T-helper 2 cell treated with Interferon-gamma antibody and Interleukin-4, amounts not matched to agents 5 μg/mL and 100 μg/mL, for 36 hours (primary cell): ENCODE data around the gene GYG2.
"Not testable (repeated sequence)": the region's sequence is repeated elsewhere in the genome, so short reads cannot be mapped to it uniquely, and the experiment has no call there.

Experiments
- DNase-seq: peaks from one replicate; pipeline ENCODE4 v3.0.0; 2021; ENCODE audit warnings: low spot score
- H3K27ac Mint-ChIP-seq: one replicate; pipeline ENCODE4 v1.8.0; 2021; ENCODE audit warnings: mild to moderate bottlenecking, mixed read lengths
- H3K27me3 Mint-ChIP-seq: one replicate; pipeline ENCODE4 v1.8.0; 2021; ENCODE audit warnings: low read depth, mixed read lengths
- H3K36me3 Mint-ChIP-seq: one replicate; pipeline ENCODE4 v1.8.0; 2021; ENCODE audit warnings: low read depth, mixed read lengths
- H3K4me1 Mint-ChIP-seq: one replicate; pipeline ENCODE4 v1.8.0; 2021; ENCODE audit warnings: low read depth, mixed read lengths
- H3K4me3 Mint-ChIP-seq: one replicate; pipeline ENCODE4 v1.8.0; 2022; ENCODE audit warnings: mild to moderate bottlenecking, moderate library complexity, mixed read lengths
- H3K9me3 Mint-ChIP-seq: one replicate; pipeline ENCODE4 v1.8.0; 2021; ENCODE audit warnings: mixed read lengths

The GYG2 gene

DNA sequence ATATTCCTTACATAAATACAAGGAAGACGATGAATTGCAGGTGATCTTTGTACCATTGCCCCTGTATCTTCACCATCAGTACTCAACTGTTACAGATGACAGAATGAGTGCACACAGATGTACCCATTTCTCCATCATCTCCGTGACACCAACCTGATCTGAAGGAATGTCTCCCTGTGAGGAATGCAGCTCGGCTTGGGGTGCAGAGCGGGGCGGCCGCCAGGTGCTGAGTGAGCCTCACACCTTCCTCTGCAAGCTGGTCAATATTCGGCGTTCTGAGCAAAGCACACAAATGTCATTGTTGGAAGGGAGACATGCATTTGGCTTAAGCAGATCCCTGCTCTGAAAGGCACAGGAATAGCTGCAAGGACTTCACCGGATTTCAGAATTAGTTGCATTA, 93.0 kb downstream of the GYG2 start:
- Mint-ChIP-seq H3K9me3 (no peaks in the 10 kb centered on the region), H3K27me3 (no peaks in the 10 kb centered on the region), H3K36me3 (no peaks in the 10 kb centered on the region), H3K4me3 (no peak overlapping the region), H3K4me1 (no peaks in the 10 kb centered on the region), H3K27ac (no peak overlapping the region)
- DNase-seq = no peak

DNA sequence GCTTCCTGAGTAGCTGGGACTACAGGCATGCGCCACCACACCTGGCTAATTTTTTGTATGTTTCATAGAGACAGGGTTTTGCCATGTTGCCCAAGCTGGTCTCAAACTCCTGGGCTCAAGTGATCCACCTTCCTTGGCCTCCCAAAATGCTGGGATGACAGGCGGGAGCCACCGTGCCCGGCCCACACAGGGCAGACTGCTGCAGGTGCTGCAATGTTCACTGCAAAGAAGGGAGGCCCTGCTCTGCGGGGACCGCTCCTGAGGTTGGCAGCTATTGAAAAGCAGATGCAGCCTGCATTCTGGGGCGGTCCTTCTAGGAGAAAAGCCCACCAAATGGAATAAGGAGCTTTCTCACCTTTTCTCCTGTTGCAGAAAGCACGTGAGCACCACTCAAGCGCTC, 95.4 kb downstream of the GYG2 start:
- H3K4me1 Mint-ChIP-seq = no peaks in the 10 kb centered on the region
- H3K27ac Mint-ChIP-seq = no peak overlapping the region
- no peak for DNase-seq
- H3K4me3 Mint-ChIP-seq = no peak overlapping the region
- H3K36me3 Mint-ChIP-seq = no peaks in the 10 kb centered on the region
- no peaks in the 10 kb centered on the region for H3K27me3 Mint-ChIP-seq
- H3K9me3 Mint-ChIP-seq = no peaks in the 10 kb centered on the region

DNA sequence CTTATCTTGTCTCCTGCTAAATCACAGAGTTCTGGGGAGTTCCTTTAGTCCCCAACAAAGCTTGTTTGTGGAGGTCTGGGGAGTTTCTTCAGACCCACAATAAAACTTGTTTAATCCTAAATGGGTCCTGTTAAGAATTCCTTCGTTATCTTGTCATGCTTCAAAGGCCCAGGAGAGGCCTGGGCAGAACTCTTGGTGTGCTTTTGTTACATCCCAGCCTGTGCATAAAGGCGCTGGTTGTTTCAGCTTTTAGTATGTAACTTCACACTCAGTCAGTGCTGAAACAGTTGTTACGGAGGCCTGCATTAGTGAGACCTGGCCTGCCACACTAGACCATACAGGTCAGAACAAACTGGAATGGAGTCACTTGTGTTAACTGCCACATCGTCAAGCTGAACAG, 97.5 kb downstream of the GYG2 start:
- DNase-seq, H3K27me3 Mint-ChIP-seq, H3K36me3 Mint-ChIP-seq, H3K4me1 Mint-ChIP-seq, H3K4me3 Mint-ChIP-seq, H3K27ac Mint-ChIP-seq, H3K9me3 Mint-ChIP-seq: not testable (repeated sequence)

DNA sequence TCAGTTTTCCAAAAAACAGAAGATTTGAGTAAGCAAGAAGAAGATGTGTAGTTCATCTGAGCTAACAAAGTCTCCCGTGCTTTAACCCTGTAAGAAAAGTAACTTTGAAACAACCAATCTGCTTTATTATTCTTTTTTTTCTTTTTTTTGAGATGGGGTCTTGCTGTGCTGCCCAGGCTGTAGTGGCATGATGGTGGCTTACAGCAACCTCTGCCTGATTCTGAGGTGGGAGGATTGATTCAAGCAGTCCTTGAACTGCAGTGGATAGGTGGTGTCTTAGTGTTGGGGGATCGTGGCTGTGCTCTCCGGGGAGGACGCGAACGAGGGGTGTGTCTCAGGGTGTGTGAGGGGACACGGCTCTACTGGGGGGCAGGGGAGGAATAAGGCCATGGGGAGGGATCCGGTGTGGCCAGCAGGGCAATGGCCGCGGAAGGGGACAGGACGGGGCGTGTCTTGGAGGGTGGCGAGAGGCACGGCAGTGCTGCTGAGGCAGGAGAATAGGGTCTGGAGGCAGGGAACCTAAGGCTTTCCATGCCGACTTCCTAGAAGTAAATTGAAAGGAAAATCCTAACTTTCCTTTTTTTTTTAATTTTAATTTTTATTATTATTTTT, 98.0 kb downstream of the GYG2 start:
- peaks cover 4% of the 10 kb centered on the region for H3K4me1 Mint-ChIP-seq
- DNase-seq = no peak
- H3K36me3 Mint-ChIP-seq = no peaks in the 10 kb centered on the region
- H3K9me3 Mint-ChIP-seq = peaks cover 3% of the 10 kb centered on the region
- peaks cover 5% of the 10 kb centered on the region for H3K27me3 Mint-ChIP-seq
- peak overlapping the region; percentile 39 for H3K4me3 Mint-ChIP-seq
- no peak overlapping the region for H3K27ac Mint-ChIP-seq

DNA sequence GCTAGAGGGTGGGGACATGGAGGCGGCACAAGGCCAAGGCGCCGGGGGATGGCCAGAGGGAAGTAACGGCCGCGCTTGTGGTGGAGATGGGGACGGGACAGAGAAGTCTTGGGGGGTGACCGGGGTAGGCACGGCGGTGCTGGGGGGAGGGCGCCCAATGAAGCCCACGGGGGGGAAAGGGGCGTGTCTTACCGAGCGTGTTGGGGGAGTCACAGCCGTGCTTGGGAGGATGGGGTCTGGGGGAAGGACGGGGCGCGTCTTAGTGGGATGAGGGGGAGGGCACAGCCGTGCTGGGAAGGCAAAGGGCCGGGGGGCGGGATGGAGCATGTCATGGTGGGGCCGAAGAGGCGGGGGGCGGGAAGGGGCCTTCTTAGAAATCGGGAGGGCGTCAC, 99.5 kb downstream of the GYG2 start:
- Mint-ChIP-seq H3K36me3 (no peaks in the 10 kb centered on the region), H3K4me1 (peaks cover 4% of the 10 kb centered on the region), H3K27me3 (peaks cover 5% of the 10 kb centered on the region), H3K4me3 (peak overlapping the region; percentile 75), H3K9me3 (peaks cover 3% of the 10 kb centered on the region), H3K27ac (no peak overlapping the region)
- DNase-seq = no peak

DNA sequence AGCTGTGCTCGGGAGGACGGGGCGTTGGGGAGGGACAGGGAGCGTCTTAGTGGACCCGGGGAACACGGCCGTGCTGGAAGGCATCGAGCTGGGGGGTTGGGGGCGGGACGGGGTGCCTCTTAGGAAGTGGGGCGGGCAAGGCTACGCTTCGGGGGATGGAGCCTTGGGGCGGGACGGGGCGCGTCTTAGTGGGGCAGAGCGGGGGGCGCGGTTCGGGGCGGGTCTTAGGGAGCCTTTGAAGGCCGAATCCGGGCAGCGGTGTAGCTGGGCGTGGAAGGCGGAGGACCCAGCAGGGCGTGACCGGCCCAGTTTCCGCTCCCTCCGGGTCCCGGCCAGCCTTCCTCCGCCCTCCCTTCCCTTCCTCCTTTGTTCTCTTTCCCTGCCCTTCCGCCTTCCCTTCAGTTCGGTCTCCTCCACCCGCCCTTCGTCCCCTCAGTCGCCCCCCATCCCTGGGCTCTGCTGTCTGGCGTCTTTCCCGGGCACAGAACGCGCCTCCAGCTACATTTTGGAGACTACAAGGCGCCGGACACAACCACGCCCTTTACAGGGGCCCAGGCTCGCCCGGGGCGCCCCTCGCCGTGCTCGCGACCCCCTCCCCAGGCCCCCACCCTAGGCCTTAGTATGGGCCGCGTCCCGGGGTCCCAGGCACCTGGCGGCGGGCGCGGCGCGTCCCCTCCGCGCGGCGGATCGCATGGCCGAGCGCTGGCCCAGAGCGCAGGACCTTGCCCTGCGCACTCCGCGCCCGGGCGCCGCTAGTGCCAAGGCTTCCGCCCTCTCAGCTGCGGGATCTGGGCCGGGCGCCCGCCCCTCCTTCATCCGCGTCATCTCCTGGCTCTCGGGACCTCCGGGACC, 100.1 kb downstream of the GYG2 start, which contains the start of gene ARSD:
TSS of gene ARSD (minus strand) at position 757 of the 852 bp plus-strand sequence. CDS start at position 693, 64 bp downstream.
- Mint-ChIP-seq H3K27ac (peak within 1 kb of the TSS; percentile 72), H3K9me3 (peaks cover 3% of the 10 kb centered on the region), H3K27me3 (peaks cover 5% of the 10 kb centered on the region), H3K36me3 (no peaks in the 10 kb centered on the region), H3K4me1 (peaks cover 4% of the 10 kb centered on the region), H3K4me3 (peak within 1 kb of the TSS; percentile 75)
- DNase-seq = peak; percentile 43

DNA sequence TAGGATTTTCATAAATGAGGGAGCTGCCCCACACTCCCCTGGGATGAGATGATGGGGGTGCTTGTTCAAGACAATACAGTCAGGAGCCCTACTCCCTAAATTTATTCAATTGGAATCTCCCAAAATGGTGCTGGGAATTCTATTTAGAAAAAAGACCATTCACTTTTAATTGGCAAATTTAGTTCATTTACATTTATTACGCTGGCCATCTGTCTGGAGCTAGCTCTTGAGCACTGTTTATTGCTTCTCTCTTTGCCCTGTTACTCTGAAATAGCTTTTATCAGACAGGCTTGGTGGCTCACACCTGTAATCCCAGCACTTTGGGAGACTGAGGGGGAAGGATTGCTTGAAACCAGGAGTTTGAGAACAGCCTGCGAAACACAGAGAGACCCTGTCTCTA, 102.4 kb downstream of the GYG2 start:
- peaks cover 3% of the 10 kb centered on the region for H3K9me3 Mint-ChIP-seq

DNA sequence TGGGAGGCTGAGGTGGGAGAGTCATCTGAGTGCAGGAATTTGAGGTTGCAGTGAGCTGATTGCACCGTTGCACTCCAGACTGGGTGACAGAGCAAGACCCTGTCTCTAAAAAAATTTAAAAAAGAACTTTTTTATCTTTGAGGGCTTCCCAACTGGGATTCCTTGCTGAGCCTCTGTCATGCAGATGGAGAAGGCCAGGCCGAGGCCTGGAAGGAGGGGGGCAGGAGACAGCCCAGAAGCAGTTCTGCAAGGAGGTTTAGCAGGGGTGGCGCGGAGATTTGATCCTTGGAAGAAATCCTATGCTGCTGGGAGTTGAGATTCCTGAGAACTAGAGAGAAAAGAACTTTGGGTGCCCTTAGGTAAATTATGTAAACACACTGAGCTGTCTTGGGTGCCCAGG, 102.9 kb downstream of the GYG2 start:
- peaks cover 5% of the 10 kb centered on the region for H3K27me3 Mint-ChIP-seq

More for the DNA sequence above, 102.4 kb downstream of the GYG2 start:
- Mint-ChIP-seq H3K27ac (no peak overlapping the region), H3K36me3 (no peaks in the 10 kb centered on the region), H3K27me3 (peaks cover 5% of the 10 kb centered on the region), H3K4me3 (no peak overlapping the region), H3K4me1 (peaks cover 4% of the 10 kb centered on the region)
- no peak for DNase-seq

More for the DNA sequence above, 102.9 kb downstream of the GYG2 start:
- Mint-ChIP-seq H3K27ac (no peak overlapping the region), H3K36me3 (no peaks in the 10 kb centered on the region), H3K4me3 (no peak overlapping the region), H3K4me1 (peaks cover 4% of the 10 kb centered on the region), H3K9me3 (peaks cover 3% of the 10 kb centered on the region)
- no peak for DNase-seq
